Stimulated activated memory B cell treated with anti-CD40 and anti-IgM and Interleukin-4, amounts not matched to agents 10 μg/mL and 1 μg/mL and 100 μg/mL, for 72 hours (primary cell): ENCODE measurements around the gene HPRT1.
"Not testable (repeated sequence)": the region's sequence is repeated elsewhere in the genome, so short reads cannot be mapped to it uniquely, and the experiment has no call there.

Source experiments
- ATAC-seq: fragments of 150-1000 bp; cut with Tn5 transposase; 2 replicates; pipeline ENCODE4 v1.10.0; 2021
- H3K27ac Mint-ChIP-seq: one replicate; pipeline ENCODE4 v1.8.0; 2022; ENCODE audit warnings: mild to moderate bottlenecking, mixed read lengths
- H3K27me3 Mint-ChIP-seq: one replicate; pipeline ENCODE4 v1.8.0; 2022; ENCODE audit warnings: mixed read lengths
- H3K36me3 Mint-ChIP-seq: one replicate; pipeline ENCODE4 v1.8.0; 2022; ENCODE audit warnings: mixed read lengths
- H3K4me1 Mint-ChIP-seq: one replicate; pipeline ENCODE4 v1.8.0; 2022; ENCODE audit warnings: mixed read lengths
- H3K4me3 Mint-ChIP-seq: one replicate; pipeline ENCODE4 v1.8.0; 2022; ENCODE audit warnings: mild to moderate bottlenecking, moderate library complexity, mixed read lengths
- H3K9me3 Mint-ChIP-seq: one replicate; pipeline ENCODE4 v1.8.0; 2022; ENCODE audit warnings: mixed read lengths

The HPRT1 gene

GRCh38 chrX:134459683-134460004 is 321 bp upstream of the HPRT1 start:
- peak overlapping the region; percentile 89 for H3K4me3 Mint-ChIP-seq
- H3K27me3 Mint-ChIP-seq: no peaks in the 10 kb centered on the region
- H3K27ac Mint-ChIP-seq: peak overlapping the region; percentile 78
- no peaks in the 10 kb centered on the region for H3K36me3 Mint-ChIP-seq
- peak; percentile 3 for ATAC-seq
- H3K9me3 Mint-ChIP-seq: no peaks in the 10 kb centered on the region
- peaks cover 5% of the 10 kb centered on the region for H3K4me1 Mint-ChIP-seq

GRCh38 chrX:134460862-134461220 is 876 bp downstream of the HPRT1 start:
- H3K36me3 Mint-ChIP-seq: no peaks in the 10 kb centered on the region
- peak overlapping the region; percentile 89 for H3K4me3 Mint-ChIP-seq
- no peaks in the 10 kb centered on the region for H3K9me3 Mint-ChIP-seq
- peak overlapping the region; percentile 78 for H3K27ac Mint-ChIP-seq
- peaks cover 5% of the 10 kb centered on the region for H3K4me1 Mint-ChIP-seq
- H3K27me3 Mint-ChIP-seq: no peaks in the 10 kb centered on the region
- ATAC-seq: no peak

GRCh38 chrX:134461437-134461836 is 1.5 kb downstream of the HPRT1 start:
- Mint-ChIP-seq H3K27me3 (no peaks in the 10 kb centered on the region), H3K27ac (peak overlapping the region; percentile 78), H3K36me3 (no peaks in the 10 kb centered on the region), H3K4me1 (peaks cover 5% of the 10 kb centered on the region), H3K4me3 (peak overlapping the region; percentile 89), H3K9me3 (no peaks in the 10 kb centered on the region)
- no peak for ATAC-seq

- Mint-ChIP-seq H3K27me3 (no peaks in the 10 kb centered on the region), H3K36me3 (no peaks in the 10 kb centered on the region), H3K4me1 (peaks cover 5% of the 10 kb centered on the region), H3K27ac (no peak overlapping the region), H3K9me3 (no peaks in the 10 kb centered on the region), H3K4me3 (no peak overlapping the region)
- ATAC-seq: no peak
Measured at GRCh38 chrX:134462927-134463326, 3.0 kb downstream of the HPRT1 start.

- H3K27me3 Mint-ChIP-seq, H3K4me3 Mint-ChIP-seq, H3K36me3 Mint-ChIP-seq, H3K27ac Mint-ChIP-seq, H3K9me3 Mint-ChIP-seq, H3K4me1 Mint-ChIP-seq, ATAC-seq: not testable (repeated sequence)
Measured at GRCh38 chrX:134464453-134464852, 4.5 kb downstream of the HPRT1 start.

GRCh38 chrX:134469486-134469885 is 9.5 kb downstream of the HPRT1 start:
- Mint-ChIP-seq H3K27ac (no peak overlapping the region), H3K4me3 (no peak overlapping the region), H3K4me1 (no peaks in the 10 kb centered on the region), H3K27me3 (no peaks in the 10 kb centered on the region), H3K36me3 (no peaks in the 10 kb centered on the region), H3K9me3 (no peaks in the 10 kb centered on the region)
- ATAC-seq: no peak

GRCh38 chrX:134470013-134470412 is 10.0 kb downstream of the HPRT1 start:
- Mint-ChIP-seq H3K4me3 (no peak overlapping the region), H3K9me3 (no peaks in the 10 kb centered on the region), H3K27ac (no peak overlapping the region)

GRCh38 chrX:134472041-134472440 is 12.1 kb downstream of the HPRT1 start:
- no peaks in the 10 kb centered on the region for H3K27me3 Mint-ChIP-seq
- H3K9me3 Mint-ChIP-seq: no peaks in the 10 kb centered on the region
- ATAC-seq: no peak

More at GRCh38 chrX:134470013-134470412, 10.0 kb downstream of the HPRT1 start:
- H3K4me1 Mint-ChIP-seq: no peaks in the 10 kb centered on the region
- H3K36me3 Mint-ChIP-seq: no peaks in the 10 kb centered on the region
- no peaks in the 10 kb centered on the region for H3K27me3 Mint-ChIP-seq
- ATAC-seq: no peak

GRCh38 chrX:134476284-134476683 is 16.3 kb downstream of the HPRT1 start:
- no peak overlapping the region for H3K27ac Mint-ChIP-seq

More at GRCh38 chrX:134472041-134472440, 12.1 kb downstream of the HPRT1 start:
- Mint-ChIP-seq H3K4me1 (no peaks in the 10 kb centered on the region), H3K27ac (no peak overlapping the region), H3K36me3 (peaks cover 6% of the 10 kb centered on the region), H3K4me3 (no peak overlapping the region)

GRCh38 chrX:134478374-134478773 is 18.4 kb downstream of the HPRT1 start:
- no peak overlapping the region for H3K27ac Mint-ChIP-seq
- H3K4me1 Mint-ChIP-seq: no peaks in the 10 kb centered on the region
- no peak for ATAC-seq
- no peaks in the 10 kb centered on the region for H3K9me3 Mint-ChIP-seq
- no peaks in the 10 kb centered on the region for H3K27me3 Mint-ChIP-seq
- no peak overlapping the region for H3K4me3 Mint-ChIP-seq
- H3K36me3 Mint-ChIP-seq: peaks cover 18% of the 10 kb centered on the region

More at GRCh38 chrX:134476284-134476683, 16.3 kb downstream of the HPRT1 start:
- Mint-ChIP-seq H3K9me3 (no peaks in the 10 kb centered on the region), H3K4me1 (no peaks in the 10 kb centered on the region), H3K36me3 (peaks cover 9% of the 10 kb centered on the region), H3K27me3 (no peaks in the 10 kb centered on the region), H3K4me3 (no peak overlapping the region)
- ATAC-seq: no peak

- Mint-ChIP-seq H3K4me1 (no peaks in the 10 kb centered on the region), H3K27ac (no peak overlapping the region), H3K27me3 (no peaks in the 10 kb centered on the region), H3K4me3 (no peak overlapping the region), H3K36me3 (peaks cover 18% of the 10 kb centered on the region), H3K9me3 (no peaks in the 10 kb centered on the region)
- no peak for ATAC-seq
Measured at GRCh38 chrX:134480061-134480460, 20.1 kb downstream of the HPRT1 start.

- no peak overlapping the region for H3K4me3 Mint-ChIP-seq
- H3K4me1 Mint-ChIP-seq: no peaks in the 10 kb centered on the region
- ATAC-seq: no peak
- H3K27ac Mint-ChIP-seq: peak overlapping the region; percentile 44
- H3K27me3 Mint-ChIP-seq: no peaks in the 10 kb centered on the region
- no peaks in the 10 kb centered on the region for H3K9me3 Mint-ChIP-seq
- H3K36me3 Mint-ChIP-seq: peaks cover 14% of the 10 kb centered on the region
Measured at GRCh38 chrX:134481339-134481738, 21.4 kb downstream of the HPRT1 start.

GRCh38 chrX:134482371-134482770 is 22.4 kb downstream of the HPRT1 start:
- H3K27me3 Mint-ChIP-seq: no peaks in the 10 kb centered on the region
- H3K4me3 Mint-ChIP-seq: no peak overlapping the region
- H3K4me1 Mint-ChIP-seq: no peaks in the 10 kb centered on the region
- H3K9me3 Mint-ChIP-seq: no peaks in the 10 kb centered on the region
- no peak overlapping the region for H3K27ac Mint-ChIP-seq
- peaks cover 12% of the 10 kb centered on the region for H3K36me3 Mint-ChIP-seq
- no peak for ATAC-seq

GRCh38 chrX:134484039-134484438 is 24.1 kb downstream of the HPRT1 start:
- Mint-ChIP-seq H3K27ac (no peak overlapping the region), H3K9me3 (no peaks in the 10 kb centered on the region), H3K4me3 (no peak overlapping the region), H3K4me1 (no peaks in the 10 kb centered on the region), H3K36me3 (peaks cover 12% of the 10 kb centered on the region), H3K27me3 (no peaks in the 10 kb centered on the region)
- ATAC-seq: no peak

- Mint-ChIP-seq H3K36me3 (peaks cover 47% of the 10 kb centered on the region), H3K4me3 (no peak overlapping the region), H3K4me1 (no peaks in the 10 kb centered on the region), H3K9me3 (no peaks in the 10 kb centered on the region), H3K27me3 (no peaks in the 10 kb centered on the region), H3K27ac (no peak overlapping the region)
- no peak for ATAC-seq
Measured at GRCh38 chrX:134501941-134502340, 42.0 kb downstream of the HPRT1 start.

- H3K27me3 Mint-ChIP-seq: no peaks in the 10 kb centered on the region
- H3K27ac Mint-ChIP-seq: no peak overlapping the region
- peaks cover 47% of the 10 kb centered on the region for H3K36me3 Mint-ChIP-seq
- no peak overlapping the region for H3K4me3 Mint-ChIP-seq
- no peak for ATAC-seq
- no peaks in the 10 kb centered on the region for H3K4me1 Mint-ChIP-seq
- no peaks in the 10 kb centered on the region for H3K9me3 Mint-ChIP-seq
Measured at GRCh38 chrX:134502686-134503085, 42.7 kb downstream of the HPRT1 start.

- no peak overlapping the region for H3K4me3 Mint-ChIP-seq
- H3K27ac Mint-ChIP-seq: no peak overlapping the region
- H3K27me3 Mint-ChIP-seq: no peaks in the 10 kb centered on the region
- no peaks in the 10 kb centered on the region for H3K4me1 Mint-ChIP-seq
- peaks cover 12% of the 10 kb centered on the region for H3K36me3 Mint-ChIP-seq
- no peak for ATAC-seq
- H3K9me3 Mint-ChIP-seq: peaks cover 3% of the 10 kb centered on the region
Measured at GRCh38 chrX:134512566-134512965, 52.6 kb downstream of the HPRT1 start.
